B cell (primary cell): ENCODE measurements around the gene MBNL3. TPM values are rescaled to one million over a fixed set of nuclear protein-coding genes. Genes with fewer than 3 reads are reported as not detected.

Source experiments
- ATAC-seq: fragments of 200-7000 bp; cut with Tn5 transposase; one replicate; pipeline ENCODE4 v1.10.0; 2021; ENCODE audit warnings: low read depth, mild to moderate bottlenecking, moderate number of reproducible peaks, moderate library complexity
- CTCF ChIA-PET: fragments of 350-600 bp; sonication (Branson Sonifier 250); formaldehyde crosslinking; loops from one replicate; lab custom pipeline; 2021; ENCODE audit warnings: antibody characterized with exemption, inconsistent platforms; lab: Charles Lee
- POLR2A ChIA-PET: fragments of 350-600 bp; sonication (Branson Sonifier 250); formaldehyde crosslinking; loops from one replicate; lab custom pipeline; 2021; ENCODE audit warnings: antibody characterized with exemption; lab: Charles Lee
- DNase-seq: peaks from one replicate; pipeline ENCODE4 v3.0.0; 2013
- H2AFZ ChIP-seq: 2 replicates; pipeline ENCODE4 v1.6.1; 2012; ENCODE audit warnings: mild to moderate bottlenecking, low read depth, low read length; ENCODE audit not compliant: insufficient read depth, poor library complexity, severe bottlenecking
- H3K27ac ChIP-seq, 2 donors: 1 replicate in 1 of 2; 2 replicates in 1 of 2; pipeline ENCODE4 v1.5.1; 2012 to 2013; ENCODE audit warnings: low read length in 2 of 2, mild to moderate bottlenecking in 2 of 2, moderate library complexity in 1 of 2
- H3K27me3 ChIP-seq, 4 experiments: fragments of 200-600 bp in 1 of 4; sonication (generic) in 1 of 4; replicated peaks in 1 of 4; 1 replicate in 2 of 4; 2 replicates in 2 of 4; pipeline versions ENCODE4 v1.6.1 to v1.7.0; 2013 to 2016; ENCODE audit warnings: low read length in 3 of 4, mild to moderate bottlenecking in 2 of 4, mixed read lengths in 1 of 4, moderate library complexity in 1 of 4; ENCODE audit not compliant: insufficient read depth in 4 of 4, control insufficient read depth in 3 of 4; ENCODE audit errors: control extremely low read depth in 1 of 4
- H3K36me3 ChIP-seq, 2 experiments: replicated peaks in 1 of 2; 1 replicate in 1 of 2; 2 replicates in 1 of 2; pipeline versions ENCODE4 v1.6.1 to v1.7.1; 2013; ENCODE audit warnings: low read length in 1 of 2; ENCODE audit not compliant: insufficient read depth in 2 of 2, control insufficient read depth in 1 of 2; ENCODE audit errors: control extremely low read depth in 1 of 2, extremely low read depth in 1 of 2
- H3K4me1 ChIP-seq, 2 donors: fragments of 200-600 bp in 1 of 2; sonication (generic) in 1 of 2; 1 replicate in 1 of 2; 2 replicates in 1 of 2; pipeline versions ENCODE4 v1.5.1 to v1.6.1; 2013 to 2017; ENCODE audit warnings: low read length in 2 of 2; ENCODE audit not compliant: control insufficient read depth in 2 of 2, insufficient read depth in 2 of 2
- H3K4me2 ChIP-seq: replicated peaks from 2 replicates; pipeline ENCODE3; 2012; ENCODE audit warnings: mild to moderate bottlenecking, low read depth, low read length; ENCODE audit not compliant: poor library complexity, severe bottlenecking
- H3K4me3 ChIP-seq, 5 experiments: fragments of 200-600 bp in 1 of 5; sonication (generic) in 1 of 5; 1 replicate in 3 of 5; 2 replicates in 2 of 5; pipeline versions ENCODE4 v1.5.1 to v1.7.0; 2011 to 2016; ENCODE audit warnings: low read length in 4 of 5, mild to moderate bottlenecking in 4 of 5, low read depth in 2 of 5, control low read depth in 1 of 5, moderate library complexity in 1 of 5; ENCODE audit not compliant: insufficient read depth in 1 of 5; ENCODE audit errors: control extremely low read depth in 1 of 5, extremely low read depth in 1 of 5
- H3K79me2 ChIP-seq: fragments of 200-600 bp; sonication (generic); one replicate; pipeline ENCODE4 v1.6.0; 2016; ENCODE audit warnings: low read length; ENCODE audit not compliant: control insufficient read depth, insufficient read depth
- H3K9ac ChIP-seq: fragments of 200-600 bp; sonication (generic); 2 replicates; pipeline ENCODE4 v1.6.1; 2017; ENCODE audit warnings: mild to moderate bottlenecking, low read length, moderate library complexity
- H3K9me3 ChIP-seq, 3 donors: one replicate each; pipeline versions ENCODE4 v1.6.1 to v1.7.1; 2013; ENCODE audit warnings: low read length in 2 of 3; ENCODE audit not compliant: control insufficient read depth in 2 of 3, insufficient read depth in 1 of 3; ENCODE audit errors: control extremely low read depth in 1 of 3
- H4K20me1 ChIP-seq: 2 replicates; pipeline ENCODE4 v1.6.0; 2012; ENCODE audit warnings: mild to moderate bottlenecking, low read length; ENCODE audit not compliant: insufficient read depth, control insufficient read depth, poor library complexity, severe bottlenecking
- H3K27ac Mint-ChIP-seq: one replicate; pipeline ENCODE4 v1.8.0; 2021; ENCODE audit warnings: mixed read lengths
- H3K27me3 Mint-ChIP-seq: one replicate; pipeline ENCODE4 v1.8.0; 2021; ENCODE audit warnings: mixed read lengths
- H3K4me1 Mint-ChIP-seq: one replicate; pipeline ENCODE4 v1.8.0; 2021; ENCODE audit warnings: mixed read lengths
- H3K4me3 Mint-ChIP-seq: one replicate; pipeline ENCODE4 v1.8.0; 2021; ENCODE audit warnings: mixed read lengths
- H3K9me3 Mint-ChIP-seq: one replicate; pipeline ENCODE4 v1.8.0; 2022; ENCODE audit warnings: mixed read lengths; ENCODE audit not compliant: insufficient read depth
- CTCF ChIP-seq: fragments of 200-600 bp; IDR thresholded peaks from one replicate; pipeline ENCODE4 v1.8.0; 2022; ENCODE audit warnings: antibody characterized with exemption, mild to moderate bottlenecking
- EZH2 ChIP-seq: IDR thresholded peaks from 2 replicates; pipeline ENCODE4 v1.6.1; 2012; ENCODE audit warnings: borderline replicate concordance, low read depth, mild to moderate bottlenecking, moderate library complexity, low read length; ENCODE audit not compliant: insufficient read depth, poor library complexity, severe bottlenecking
- WGBS: methylation state at CpG from one replicate; pipeline ENCODE4 v1.1.5; 2013; ENCODE audit warnings: missing lambda C conversion rate; ENCODE audit not compliant: insufficient coverage; 5-methylcytosine and 5-hydroxymethylcytosine counted together
- intact Hi-C: fragments of 100-400 bp; cut with micrococcal nuclease; formaldehyde crosslinking; loops from one replicate; pipeline ENCODE4 v1.10.0; 2022
- polyA plus RNA-seq: library from polyadenylated mRNA; depleted of rRNA; stranded (reverse); fragments of >200 nt; gene quantifications from 2 replicates; pipeline ENCODE4 v1.2.3, GENCODE V29; 2012
- total RNA-seq, 2 donors: library from RNA; stranded (reverse); fragments of 120-200 nt in 1 of 2; gene quantifications; 1 replicate in 1 of 2; 2 replicates in 1 of 2; pipeline versions ENCODE4 v1.2.3 to v1.2.4, GENCODE V29; 2013 to 2022

Gene MBNL3
- total and polyA plus RNA-seq, 2 donors (not counting 1 experiment from before 2014, with no cell fraction given) = 16.6 to 63.1 TPM

DNA sequence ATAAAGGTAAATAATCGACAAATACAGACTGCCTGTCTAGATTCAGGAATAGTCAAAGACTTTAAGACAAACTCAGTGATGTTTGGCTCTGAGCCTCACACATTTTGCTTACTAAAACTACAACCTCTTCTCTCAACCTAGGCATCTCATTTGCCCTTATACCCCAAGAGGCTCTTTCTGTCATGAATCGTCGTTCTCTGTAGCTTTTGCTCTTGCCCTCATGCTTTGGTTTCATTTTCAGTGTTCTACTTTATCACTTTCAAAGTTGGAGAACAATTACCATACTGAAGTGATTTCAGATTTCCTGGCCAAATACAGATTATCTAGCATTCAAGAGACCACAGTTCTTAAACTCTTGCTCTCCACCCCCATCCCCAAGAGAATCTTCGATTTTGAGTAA is 155.5 kb downstream of the MBNL3 start:
- ChIA-PET POLR2A (no interaction called here), CTCF (no interaction called here)
- Mint-ChIP-seq H3K9me3 (no peaks in the 10 kb centered on the region), H3K4me1 (no peaks in the 10 kb centered on the region), H3K27me3 (no peaks in the 10 kb centered on the region), H3K4me3 (no peak overlapping the region), H3K27ac (no peak overlapping the region)
- TF ChIP-seq EZH2 (no peak), CTCF (no peak)
- Histone ChIP-seq H3K27me3 (no peaks in the 10 kb centered on the region), H2AFZ (no peak overlapping the region), H3K4me3 (no peak overlapping the region), H3K27ac (no peak overlapping the region), H3K79me2 (no peaks in the 10 kb centered on the region), H3K36me3 (no peaks in the 10 kb centered on the region), H3K9ac (no peak overlapping the region), H3K4me1 (no peaks in the 10 kb centered on the region), H3K4me2 (no peak overlapping the region), H3K9me3 (no peaks in the 10 kb centered on the region), H4K20me1 (no peaks in the 10 kb centered on the region)
- no peak for ATAC-seq
- WGBS = no CpG with 5 or more reads among the region's 4 CpGs
- no peak for DNase-seq
- intact Hi-C loops = no loop called here

GRCh38 chrX:132331532-132331931 is 157.3 kb downstream of the MBNL3 start:
- Mint-ChIP-seq H3K9me3 (no peaks in the 10 kb centered on the region), H3K4me3 (no peak overlapping the region), H3K27me3 (no peaks in the 10 kb centered on the region), H3K27ac (no peak overlapping the region), H3K4me1 (no peaks in the 10 kb centered on the region)
- Histone ChIP-seq H3K27me3 (no peaks in the 10 kb centered on the region), H3K79me2 (no peaks in the 10 kb centered on the region), H2AFZ (no peak overlapping the region), H3K4me3 (no peak overlapping the region), H3K27ac (no peak overlapping the region), H4K20me1 (no peaks in the 10 kb centered on the region), H3K4me1 (no peaks in the 10 kb centered on the region), H3K9ac (no peak overlapping the region), H3K4me2 (no peak overlapping the region), H3K9me3 (no peaks in the 10 kb centered on the region), H3K36me3 (no peaks in the 10 kb centered on the region)
- TF ChIP-seq CTCF = no peak
- no peak for TF ChIP-seq EZH2
- ChIA-PET CTCF (no interaction called here), POLR2A (no interaction called here)
- WGBS = no CpG with 5 or more reads among the region's 3 CpGs
- no peak for ATAC-seq
- no peak for DNase-seq
- intact Hi-C loops = no loop called here
